Measurements from ENCODE around the gene KDM4B. TPM values are rescaled to one million over a fixed set of nuclear protein-coding genes. Genes with fewer than 3 reads are reported as not detected.
"Not testable (repeated sequence)": the region's sequence is repeated elsewhere in the genome, so short reads cannot be mapped to it uniquely, and the experiment has no call there.

Gene KDM4B
- total RNA-seq, 1 donor from 2014 or later, result 39.0 TPM

GRCh38 chr19:4932711-4933110 is 36.2 kb upstream of the KDM4B start:
- H3K4me3 ChIP-seq, result no peak overlapping the region
- no peaks in the 10 kb centered on the region for H3K9me3 ChIP-seq
- no peaks in the 10 kb centered on the region for H3K36me3 ChIP-seq
- intact Hi-C loops (cut with DNase I), result no loop called here
- DNase-seq (no peak), ATAC-seq (peak; percentile 6)
- no peak overlapping the region for H3K27ac ChIP-seq
- H3K27me3 ChIP-seq, result no peaks in the 10 kb centered on the region
- no peaks in the 10 kb centered on the region for H3K4me1 ChIP-seq
- no peak for TF ChIP-seq CTCF (IDR thresholded peaks at IDR 0.05)

DNA sequence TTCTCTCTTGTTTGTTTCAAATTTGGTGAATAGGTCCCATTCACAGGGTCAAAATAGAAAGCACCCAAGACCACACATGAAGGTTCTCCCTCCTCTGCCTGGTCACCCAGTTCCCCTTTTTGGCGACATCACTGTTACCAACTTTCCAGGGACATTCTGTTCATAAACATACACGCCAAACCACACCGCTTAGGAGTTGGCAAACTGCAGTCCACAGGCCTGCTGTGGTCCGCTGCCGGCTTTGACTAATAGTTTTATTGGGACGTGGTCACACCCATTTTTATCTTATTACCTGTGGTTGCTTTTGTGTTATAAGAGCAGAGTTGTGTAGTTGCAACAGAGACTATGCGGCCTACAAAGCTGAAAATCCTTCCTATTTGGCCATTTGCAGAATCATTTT is 35.4 kb upstream of the KDM4B start:
- no peaks in the 10 kb centered on the region for H3K9me3 ChIP-seq

GRCh38 chr19:4935444-4935843 is 33.5 kb upstream of the KDM4B start:
- Histone ChIP-seq H3K36me3 (no peaks in the 10 kb centered on the region), H3K4me3 (no peak overlapping the region), H3K27ac (no peak overlapping the region), H3K27me3 (no peaks in the 10 kb centered on the region), H3K9me3 (no peaks in the 10 kb centered on the region), H3K4me1 (no peaks in the 10 kb centered on the region)
- ATAC-seq, result no peak
- TF ChIP-seq CTCF (IDR thresholded peaks at IDR 0.05), result no peak
- DNase-seq, result no peak
- intact Hi-C loops (cut with DNase I), result no loop called here

More for the DNA sequence above, 35.4 kb upstream of the KDM4B start:
- no peak for TF ChIP-seq CTCF (IDR thresholded peaks at IDR 0.05)
- Histone ChIP-seq H3K4me3 (no peak overlapping the region), H3K27ac (no peak overlapping the region), H3K4me1 (no peaks in the 10 kb centered on the region), H3K36me3 (no peaks in the 10 kb centered on the region), H3K27me3 (no peaks in the 10 kb centered on the region)
- DNase-seq (no peak), ATAC-seq (peak; percentile 65)
- intact Hi-C loops (cut with DNase I), result no loop called here

DNA sequence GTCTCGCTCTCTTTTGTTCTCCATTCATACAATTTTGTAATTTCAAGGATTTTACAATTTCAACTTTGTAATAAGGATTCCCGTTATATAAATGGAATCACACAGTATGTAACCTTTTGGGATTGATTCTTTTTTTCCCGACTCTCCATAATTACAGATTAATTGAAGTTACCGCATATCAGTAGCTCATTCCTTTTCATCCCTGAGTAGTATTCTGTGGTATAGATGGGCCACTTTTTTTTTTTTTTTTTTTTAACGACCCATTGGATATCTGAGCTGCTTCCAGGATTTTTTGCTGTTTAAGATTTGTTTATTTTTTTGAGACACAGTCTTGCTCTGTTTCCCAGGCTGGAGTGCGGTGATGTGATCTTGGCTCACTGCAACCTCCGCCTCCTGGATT is 31.9 kb upstream of the KDM4B start:
- no peak for TF ChIP-seq CTCF (IDR thresholded peaks at IDR 0.05)
- H3K36me3 ChIP-seq, result no peaks in the 10 kb centered on the region
- no peaks in the 10 kb centered on the region for H3K9me3 ChIP-seq
- H3K4me3 ChIP-seq, result no peak overlapping the region
- no peak for DNase-seq
- H3K27me3 ChIP-seq, result no peaks in the 10 kb centered on the region
- intact Hi-C loops (cut with DNase I), result no loop called here
- ATAC-seq, result no peak
- no peaks in the 10 kb centered on the region for H3K4me1 ChIP-seq
- H3K27ac ChIP-seq, result no peak overlapping the region

DNA sequence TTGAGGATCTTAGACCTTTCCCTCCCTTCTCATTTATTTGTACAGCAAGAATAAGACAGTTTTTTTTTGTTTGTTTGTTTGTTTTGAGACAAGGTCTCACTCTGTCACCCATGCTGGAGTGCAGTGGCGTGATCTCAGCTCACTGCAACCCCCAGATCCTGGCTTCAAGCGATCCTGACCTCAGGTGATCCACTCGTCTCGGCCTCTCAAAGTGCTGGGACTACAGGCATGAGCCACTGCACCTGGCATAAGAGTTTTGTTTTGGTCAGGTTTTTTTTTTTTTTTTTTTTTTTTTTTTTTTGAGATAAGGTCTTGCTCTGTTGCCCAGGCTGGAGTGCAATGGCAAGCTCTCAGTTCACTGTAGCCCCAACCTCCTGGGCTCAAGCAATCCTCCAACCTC is 30.5 kb upstream of the KDM4B start:
- H3K36me3 ChIP-seq; ATAC-seq; H3K9me3 ChIP-seq; DNase-seq; H3K4me3 ChIP-seq; H3K27me3 ChIP-seq; H3K27ac ChIP-seq; intact Hi-C loops (cut with DNase I); H3K4me1 ChIP-seq: not testable (repeated sequence)

DNA sequence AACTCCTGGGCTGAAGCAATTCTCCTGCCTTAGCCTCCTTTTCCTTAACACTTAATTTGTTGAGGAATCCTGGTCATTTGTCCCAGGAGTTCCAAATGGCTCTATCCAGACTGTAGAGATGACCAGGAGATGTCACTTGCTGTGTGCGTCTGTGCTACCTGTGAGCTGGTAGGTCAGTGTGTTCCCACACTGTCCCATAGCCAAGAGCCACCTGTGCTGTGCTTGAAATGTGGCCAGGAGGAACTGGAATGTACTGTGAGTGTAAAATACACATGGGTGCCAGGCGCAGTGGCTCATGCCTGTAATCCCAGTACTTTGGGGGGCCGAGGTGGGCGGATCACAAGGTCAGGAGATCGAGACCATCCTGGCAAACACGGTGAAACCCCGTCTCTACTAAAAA is 29.4 kb upstream of the KDM4B start:
- Histone ChIP-seq H3K27me3 (no peaks in the 10 kb centered on the region), H3K27ac (no peak overlapping the region), H3K4me3 (no peak overlapping the region), H3K9me3 (no peaks in the 10 kb centered on the region), H3K4me1 (no peaks in the 10 kb centered on the region), H3K36me3 (no peaks in the 10 kb centered on the region)
- ATAC-seq (peak; percentile 43), DNase-seq (no peak)
- intact Hi-C loops (cut with DNase I), result no loop called here
- TF ChIP-seq CTCF (IDR thresholded peaks at IDR 0.05), result no peak

GRCh38 chr19:4941638-4942169 is 27.2 kb upstream of the KDM4B start:
- H3K27ac ChIP-seq; DNase-seq; intact Hi-C loops (cut with DNase I); H3K36me3 ChIP-seq; H3K9me3 ChIP-seq; H3K4me3 ChIP-seq; H3K27me3 ChIP-seq; H3K4me1 ChIP-seq: not testable (repeated sequence)
- ATAC-seq, result peak; percentile 9

DNA sequence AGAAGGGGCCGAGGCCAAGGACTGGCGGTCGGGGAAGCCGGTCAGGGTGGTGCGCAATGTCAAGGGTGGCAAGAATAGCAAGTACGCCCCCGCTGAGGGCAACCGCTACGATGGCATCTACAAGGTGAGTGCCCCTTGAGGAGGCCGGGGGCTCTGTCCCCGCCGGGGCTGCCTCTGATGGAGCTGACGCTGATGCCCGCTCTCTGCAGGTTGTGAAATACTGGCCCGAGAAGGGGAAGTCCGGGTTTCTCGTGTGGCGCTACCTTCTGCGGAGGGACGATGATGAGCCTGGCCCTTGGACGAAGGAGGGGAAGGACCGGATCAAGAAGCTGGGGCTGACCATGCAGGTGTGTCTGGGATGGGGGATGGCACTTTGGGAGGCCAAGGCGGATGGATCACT is 18.3 kb upstream of the KDM4B start:
- H3K27ac ChIP-seq; DNase-seq; H3K4me1 ChIP-seq; H3K4me3 ChIP-seq; intact Hi-C loops (cut with DNase I); H3K36me3 ChIP-seq; H3K27me3 ChIP-seq; H3K9me3 ChIP-seq: not testable (repeated sequence)
- ATAC-seq, result peak; percentile 59

Measured in upper lobe of right lung (tissue), 1 donor.